ENCODE results near the gene CMSS1. TPM values are rescaled to one million over a fixed set of nuclear protein-coding genes. Genes with fewer than 3 reads are reported as not detected.
"Not testable (repeated sequence)": the region's sequence is repeated elsewhere in the genome, so short reads cannot be mapped to it uniquely, and the experiment has no call there.

CMSS1 gene
- total RNA-seq, 2 donors from 2014 or later: 35.8 to 74.3 TPM

GRCh38 chr3:100042166-100042981 is 224.7 kb downstream of the CMSS1 start:
- no peaks in the 10 kb centered on the region for H3K36me3 Mint-ChIP-seq
- no peaks in the 10 kb centered on the region for H3K9me3 Mint-ChIP-seq
- no peak overlapping the region for H3K27ac Mint-ChIP-seq
- ATAC-seq (no peak), DNase-seq (ENCODE audit: low spot score in 2 of 2) (no peak)

GRCh38 chr3:100043271-100043670 is 225.6 kb downstream of the CMSS1 start:
- ATAC-seq (no peak), DNase-seq (ENCODE audit: low spot score in 2 of 2) (no peak)
- Mint-ChIP-seq H3K36me3 (no peaks in the 10 kb centered on the region), H3K27ac (no peak overlapping the region), H3K9me3 (no peaks in the 10 kb centered on the region)

- no peaks in the 10 kb centered on the region for H3K9me3 Mint-ChIP-seq
- no peak overlapping the region for H3K27ac Mint-ChIP-seq
- ATAC-seq (no peak), DNase-seq (ENCODE audit: low spot score in 2 of 2) (no peak)
- H3K36me3 Mint-ChIP-seq: no peaks in the 10 kb centered on the region
These were observed 226.7 kb downstream of the CMSS1 start for GRCh38 chr3:100044369-100044768.

GRCh38 chr3:100045696-100046095 is 228.0 kb downstream of the CMSS1 start:
- no peak for DNase-seq (ENCODE audit: low spot score in 2 of 2)
- H3K36me3 Mint-ChIP-seq: no peaks in the 10 kb centered on the region

GRCh38 chr3:100046986-100047385 is 229.3 kb downstream of the CMSS1 start:
- DNase-seq (ENCODE audit: low spot score in 2 of 2) (no peak), ATAC-seq (no peak)
- Mint-ChIP-seq H3K36me3 (no peaks in the 10 kb centered on the region), H3K27ac (no peak overlapping the region), H3K9me3 (no peaks in the 10 kb centered on the region)

More at GRCh38 chr3:100045696-100046095, 228.0 kb downstream of the CMSS1 start:
- H3K9me3 Mint-ChIP-seq: no peaks in the 10 kb centered on the region
- ATAC-seq: no peak
- no peak overlapping the region for H3K27ac Mint-ChIP-seq

DNA sequence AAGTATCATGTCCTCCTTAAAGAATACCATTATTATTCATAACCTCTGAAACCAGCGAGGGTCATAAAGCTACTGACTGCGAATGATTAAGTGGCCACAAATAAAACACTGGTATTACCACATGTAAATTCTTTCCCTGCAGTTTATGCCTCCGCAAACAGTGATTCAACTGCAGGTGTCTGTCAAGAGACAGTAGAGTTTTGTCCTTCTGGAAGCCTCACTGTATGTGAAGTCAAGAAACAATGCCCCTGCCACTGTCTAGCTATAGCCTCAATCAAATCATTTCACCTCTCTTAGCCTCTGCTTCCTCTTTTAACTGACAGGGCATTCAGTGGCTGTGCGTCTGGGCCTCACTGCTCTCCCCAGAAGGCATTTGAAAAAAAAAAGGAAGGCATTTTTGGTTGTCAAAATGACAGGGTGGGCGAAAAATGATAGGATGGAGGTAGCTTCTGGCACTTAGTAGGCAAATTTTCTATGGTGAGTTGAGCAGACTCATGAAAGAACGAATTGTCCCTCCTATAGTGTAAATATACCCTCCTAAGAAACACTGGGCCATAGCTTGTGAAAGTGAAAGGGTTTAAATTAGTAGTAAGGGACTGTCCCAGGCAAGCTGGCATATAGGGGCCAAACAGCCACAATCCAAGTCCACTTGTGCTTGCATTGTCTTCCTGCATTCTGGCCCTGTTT is 229.9 kb downstream of the CMSS1 start:
- Mint-ChIP-seq H3K27ac (peak overlapping the region; percentile 46 to 72), H3K9me3 (no peaks in the 10 kb centered on the region), H3K36me3 (no peaks in the 10 kb centered on the region)
- DNase-seq (ENCODE audit: low spot score in 2 of 2) (peak in 1 of 2 donors; percentile 7), ATAC-seq (peak; percentile 91)

GRCh38 chr3:100048248-100048647 is 230.6 kb downstream of the CMSS1 start:
- ATAC-seq: no peak

DNA sequence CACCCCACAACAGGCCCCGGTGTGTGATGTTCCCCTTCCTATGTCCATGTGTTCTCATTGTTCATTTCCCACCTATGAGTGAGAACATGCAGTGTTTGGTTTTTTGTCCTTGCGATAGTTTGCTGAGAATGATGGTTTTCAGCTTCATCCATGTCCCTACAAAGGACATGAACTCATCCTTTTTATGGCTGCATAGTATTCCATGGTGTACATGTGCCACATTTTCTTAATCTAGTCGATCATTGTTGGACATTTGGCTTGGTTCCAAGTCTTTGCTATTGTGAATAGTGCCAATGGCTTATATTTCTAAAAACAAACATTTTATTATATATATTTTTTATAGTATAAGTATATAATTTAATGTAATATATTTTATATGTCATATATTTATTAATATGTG is 233.9 kb downstream of the CMSS1 start:
- DNase-seq (ENCODE audit: low spot score in 2 of 2); H3K36me3 Mint-ChIP-seq; H3K27ac Mint-ChIP-seq; ATAC-seq; H3K9me3 Mint-ChIP-seq: not testable (repeated sequence)

More at GRCh38 chr3:100048248-100048647, 230.6 kb downstream of the CMSS1 start:
- H3K27ac Mint-ChIP-seq: no peak overlapping the region
- no peaks in the 10 kb centered on the region for H3K9me3 Mint-ChIP-seq
- DNase-seq (ENCODE audit: low spot score in 2 of 2): no peak
- no peaks in the 10 kb centered on the region for H3K36me3 Mint-ChIP-seq

- no peak for DNase-seq (ENCODE audit: low spot score in 2 of 2)
- H3K27ac Mint-ChIP-seq: peak overlapping the region in 1 of 2 donors; percentile 26
- no peaks in the 10 kb centered on the region for H3K36me3 Mint-ChIP-seq
- ATAC-seq: no peak
- no peaks in the 10 kb centered on the region for H3K9me3 Mint-ChIP-seq
These were observed 236.4 kb downstream of the CMSS1 start for GRCh38 chr3:100053951-100054620.

GRCh38 chr3:100057716-100058575 is 240.3 kb downstream of the CMSS1 start:
- no peaks in the 10 kb centered on the region for H3K36me3 Mint-ChIP-seq

GRCh38 chr3:100059472-100059871 is 241.8 kb downstream of the CMSS1 start:
- no peak for ATAC-seq
- DNase-seq (ENCODE audit: low spot score in 2 of 2): no peak
- H3K36me3 Mint-ChIP-seq: no peaks in the 10 kb centered on the region
- H3K27ac Mint-ChIP-seq: no peak overlapping the region
- H3K9me3 Mint-ChIP-seq: no peaks in the 10 kb centered on the region

More at GRCh38 chr3:100057716-100058575, 240.3 kb downstream of the CMSS1 start:
- DNase-seq (ENCODE audit: low spot score in 2 of 2): no peak
- no peak overlapping the region for H3K27ac Mint-ChIP-seq
- H3K9me3 Mint-ChIP-seq: no peaks in the 10 kb centered on the region
- no peak for ATAC-seq

GRCh38 chr3:100060685-100061484 is 243.2 kb downstream of the CMSS1 start:
- Mint-ChIP-seq H3K9me3 (no peaks in the 10 kb centered on the region), H3K27ac (no peak overlapping the region), H3K36me3 (no peaks in the 10 kb centered on the region)
- DNase-seq (ENCODE audit: low spot score in 2 of 2) (no peak), ATAC-seq (no peak)

DNA sequence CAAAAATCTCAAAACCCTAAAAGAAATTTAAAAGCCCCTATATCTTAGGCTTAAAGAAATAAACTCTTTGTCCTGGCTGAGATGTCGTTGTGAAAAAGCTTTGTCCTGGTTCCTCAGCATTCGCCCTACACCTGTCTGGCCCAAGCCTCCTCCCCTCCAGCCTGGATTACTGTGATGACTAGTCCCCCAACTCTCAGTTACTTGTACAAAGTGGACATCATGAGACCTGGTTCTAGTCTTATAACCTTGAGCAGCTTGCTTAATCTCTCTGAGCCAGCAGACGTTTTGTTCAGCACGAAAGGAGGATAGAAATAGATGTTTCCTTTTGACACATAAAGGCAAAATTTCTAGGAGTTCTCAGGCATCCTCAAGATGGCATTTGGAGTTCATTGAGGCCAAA is 245.0 kb downstream of the CMSS1 start:
- H3K9me3 Mint-ChIP-seq: no peaks in the 10 kb centered on the region
- H3K27ac Mint-ChIP-seq: no peak overlapping the region
- ATAC-seq (no peak), DNase-seq (ENCODE audit: low spot score in 2 of 2) (no peak)
- no peaks in the 10 kb centered on the region for H3K36me3 Mint-ChIP-seq

DNA sequence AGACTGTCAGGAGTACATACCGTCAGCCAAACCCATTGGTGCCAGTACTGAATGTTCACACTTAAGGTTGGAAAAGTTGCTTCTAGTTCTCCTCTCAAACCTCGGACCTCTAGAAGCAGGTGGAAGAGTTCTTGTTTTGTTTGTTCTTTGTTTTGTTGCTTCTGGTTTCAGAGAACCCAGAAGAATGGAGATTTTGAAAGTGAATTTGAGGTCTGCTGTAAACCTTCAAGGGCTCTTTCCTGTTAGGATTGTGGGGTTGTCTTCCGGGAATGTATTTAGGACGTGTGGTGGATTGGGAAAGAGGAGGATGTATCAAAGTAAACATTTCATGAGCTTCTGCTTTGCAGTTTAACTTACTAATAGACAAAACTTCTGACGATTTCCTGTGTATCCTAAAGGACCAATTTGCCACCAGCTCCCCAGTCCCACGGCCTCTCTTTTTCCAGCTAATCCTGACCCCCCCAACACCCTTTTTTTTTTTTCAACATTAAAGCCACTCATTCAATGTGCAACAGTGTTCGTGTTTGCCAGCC is 246.3 kb downstream of the CMSS1 start:
- no peak for DNase-seq (ENCODE audit: low spot score in 2 of 2)
- no peak for ATAC-seq
- H3K36me3 Mint-ChIP-seq: no peaks in the 10 kb centered on the region
- no peak overlapping the region for H3K27ac Mint-ChIP-seq
- H3K9me3 Mint-ChIP-seq: no peaks in the 10 kb centered on the region

DNA sequence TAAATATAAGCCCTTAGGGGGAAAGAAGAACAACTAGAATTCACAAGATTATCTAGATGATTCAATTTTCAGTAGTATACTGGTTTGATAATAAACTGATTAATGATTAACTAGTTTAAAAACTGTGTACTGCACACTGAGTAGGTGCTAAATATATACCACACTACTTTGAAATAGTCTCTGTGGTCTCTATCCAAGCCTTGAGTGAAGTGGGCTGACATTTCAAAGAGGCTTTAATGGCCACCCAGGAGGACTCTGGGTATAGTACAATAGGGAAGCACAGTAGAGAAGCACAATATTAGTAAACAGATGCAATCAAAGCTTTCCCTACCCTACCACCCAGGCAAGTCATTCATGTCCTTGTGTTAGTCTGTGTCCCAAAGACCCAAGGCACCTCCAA is 249.9 kb downstream of the CMSS1 start:
- no peak for ATAC-seq
- Mint-ChIP-seq H3K27ac (no peak overlapping the region), H3K9me3 (peaks cover 0 to 3% of the 10 kb centered on the region in 2 donors), H3K36me3 (no peaks in the 10 kb centered on the region)
- no peak for DNase-seq (ENCODE audit: low spot score in 2 of 2)

All from activated naive CD4-positive, alpha-beta T cell treated with anti-CD3 and anti-CD28 coated beads, Interleukin-2, amount 50 U/mL, for 72 hours (primary cell).